GM23338 (cell line): ENCODE measurements around the gene SCGB3A2. TPM values are rescaled to one million over a fixed set of nuclear protein-coding genes. Genes with fewer than 3 reads are reported as not detected.
A peak's percentile ranks its signal among the peaks of the same experiment; 100 is the strongest.

Source experiments
- ATAC-seq: fragments of 200-7000 bp; cut with Tn5 transposase; 3 replicates; pipeline ENCODE4 v1.9.1; 2020
- DNase-seq: peaks from one replicate; pipeline ENCODE4 v3.0.0-alpha.2; 2015; ENCODE audit warnings: low spot score
- H2AFZ ChIP-seq: fragments of 200-600 bp; sonication (generic); 2 replicates; pipeline ENCODE4 v1.8.0; 2016; ENCODE audit warnings: antibody characterized with exemption, mild to moderate bottlenecking, moderate library complexity
- H3F3A ChIP-seq: fragments of 200-600 bp; sonication (generic); replicated peaks from 2 replicates; pipeline ENCODE4 v1.8.0; 2017; ENCODE audit warnings: antibody characterized with exemption, mixed run types, low read depth
- H3K27ac ChIP-seq: fragments of 200-600 bp; sonication (generic); 2 replicates; pipeline ENCODE4 v1.6.1; 2016; ENCODE audit warnings: low read depth
- H3K27me3 ChIP-seq: fragments of 200-600 bp; sonication (generic); 2 replicates; pipeline ENCODE4 v1.8.0; 2016; ENCODE audit warnings: mild to moderate bottlenecking, mixed run types, moderate library complexity; ENCODE audit not compliant: insufficient read depth
- H3K36me3 ChIP-seq: fragments of 200-600 bp; sonication (generic); 2 replicates; pipeline ENCODE4 v1.8.0; 2016; ENCODE audit warnings: mild to moderate bottlenecking; ENCODE audit not compliant: insufficient read depth
- H3K4me1 ChIP-seq: fragments of 200-600 bp; sonication (generic); 2 replicates; pipeline ENCODE4 v1.8.0; 2016; ENCODE audit warnings: mild to moderate bottlenecking, moderate library complexity; ENCODE audit not compliant: insufficient read depth
- H3K4me2 ChIP-seq: fragments of 200-600 bp; sonication (generic); 2 replicates; pipeline ENCODE4 v1.7.1; 2017; ENCODE audit warnings: mixed run types
- H3K4me3 ChIP-seq: fragments of 200-600 bp; sonication (generic); 2 replicates; pipeline ENCODE4 v1.6.1; 2016; ENCODE audit warnings: mixed run types
- H3K79me2 ChIP-seq: fragments of 200-600 bp; sonication (generic); replicated peaks from 2 replicates; pipeline ENCODE4 v1.8.0; 2017; ENCODE audit warnings: mild to moderate bottlenecking; ENCODE audit not compliant: insufficient read depth
- H3K9me2 ChIP-seq: fragments of 200-600 bp; sonication (generic); 2 replicates; pipeline ENCODE4 v1.8.0; 2017; ENCODE audit not compliant: insufficient read depth
- H4K20me1 ChIP-seq: fragments of 200-600 bp; sonication (generic); replicated peaks from 2 replicates; pipeline ENCODE4 v1.8.0; 2017; ENCODE audit warnings: mild to moderate bottlenecking; ENCODE audit not compliant: insufficient read depth
- H3K27ac Mint-ChIP-seq: 2 replicates; pipeline ENCODE4 v1.8.0; 2020; ENCODE audit warnings: inconsistent platforms, mild to moderate bottlenecking, moderate library complexity, mixed read lengths
- H3K27me3 Mint-ChIP-seq: 3 replicates; pipeline ENCODE4 v1.8.0; 2022; ENCODE audit warnings: low read depth, mild to moderate bottlenecking, moderate library complexity, mixed read lengths, inconsistent platforms; ENCODE audit not compliant: insufficient read depth, poor library complexity
- H3K36me3 Mint-ChIP-seq: 3 replicates; pipeline ENCODE4 v1.8.0; 2021; ENCODE audit warnings: low read depth, mild to moderate bottlenecking, inconsistent platforms, moderate library complexity, mixed read lengths
- H3K4me1 Mint-ChIP-seq: 3 replicates; pipeline ENCODE4 v1.8.0; 2020; ENCODE audit warnings: mild to moderate bottlenecking, inconsistent platforms, mixed read lengths
- H3K4me3 Mint-ChIP-seq: 3 replicates; pipeline ENCODE4 v1.8.0; 2021; ENCODE audit warnings: moderate library complexity, mild to moderate bottlenecking, inconsistent platforms, mixed read lengths
- H3K9me3 Mint-ChIP-seq: 3 replicates; pipeline ENCODE4 v1.8.0; 2020; ENCODE audit warnings: moderate library complexity, mild to moderate bottlenecking, inconsistent platforms, mixed read lengths
- CREB1 ChIP-seq: fragments of 250-450 bp; sonication (Bioruptor Pico); IDR thresholded peaks from 2 replicates; pipeline ENCODE4 v1.5.0; 2020; ENCODE audit warnings: low read depth, mild to moderate bottlenecking, moderate library complexity
- EZH2 ChIP-seq: fragments of 200-600 bp; sonication (generic); IDR thresholded peaks from one replicate; pipeline ENCODE4 v1.8.0; 2017; ENCODE audit warnings: antibody characterized with exemption, mild to moderate bottlenecking, low read depth; ENCODE audit not compliant: unreplicated experiment
- EZH2phosphoT487 ChIP-seq: fragments of 200-600 bp; sonication (generic); IDR thresholded peaks from one replicate; pipeline ENCODE4 v1.8.1; 2018; ENCODE audit warnings: antibody characterized with exemption; ENCODE audit not compliant: unreplicated experiment
- NANOG ChIP-seq: IDR thresholded peaks from 2 replicates; pipeline ENCODE4 v1.6.1; 2016; ENCODE audit warnings: antibody characterized with exemption, borderline replicate concordance
- POLR2AphosphoS5 ChIP-seq: IDR thresholded peaks from 2 replicates; pipeline ENCODE4 v1.6.1; 2016; ENCODE audit warnings: antibody characterized with exemption, low read depth
- STAT1 ChIP-seq: IDR thresholded peaks from one replicate; pipeline ENCODE4 v1.6.1; 2016; ENCODE audit warnings: antibody characterized with exemption; ENCODE audit not compliant: unreplicated experiment
- ZNF114 ChIP-seq: fragments of 250-450 bp; sonication (Bioruptor Pico); IDR thresholded peaks from 2 replicates; pipeline ENCODE4 v1.5.0; 2020; ENCODE audit warnings: mild to moderate bottlenecking, moderate library complexity
- ZNF331 ChIP-seq: fragments of 250-450 bp; sonication (Bioruptor Pico); IDR thresholded peaks from 2 replicates; pipeline ENCODE4 v1.5.0; 2020; ENCODE audit warnings: low read depth, mild to moderate bottlenecking, moderate library complexity
- polyA plus RNA-seq: library from polyadenylated mRNA; unstranded; fragments of >200 nt; fragmentation: Nextera tagmentation; extraction: Ambion mirVana; gene quantifications from 2 replicates; pipeline ENCODE4 v1.2.1, GENCODE V29; 2016
- total RNA-seq: library from RNA; depleted of rRNA; stranded (reverse); fragments of >200 nt; shearing (Covaris generic); gene quantifications from 2 replicates; pipeline ENCODE4 v1.2.3, GENCODE V29; 2014
- TF ChIP-seq, protein P1 (sequence below), 2 experiments: fragments of 200-600 bp in 1 of 2; sonication (generic) in 1 of 2; conservative IDR thresholded peaks; 2 replicates each; pipeline versions ENCODE4 v1.5.1 to v1.6.1; 2016 to 2017; ENCODE audit warnings: antibody characterized with exemption in 2 of 2, low read depth in 2 of 2, mild to moderate bottlenecking in 2 of 2, moderate library complexity in 1 of 2
- TF ChIP-seq, protein P2 (sequence below): IDR thresholded peaks from one replicate; pipeline ENCODE4 v1.6.1; 2018; ENCODE audit warnings: antibody characterized with exemption; ENCODE audit not compliant: unreplicated experiment
- TF ChIP-seq, protein P3 (sequence below): IDR thresholded peaks from 2 replicates; pipeline ENCODE4 v1.6.1; 2016; ENCODE audit warnings: antibody characterized with exemption

SCGB3A2 gene
- total and polyA plus RNA-seq, 2 experiments from 2014 or later, result 36.1 to 256 TPM

DNA sequence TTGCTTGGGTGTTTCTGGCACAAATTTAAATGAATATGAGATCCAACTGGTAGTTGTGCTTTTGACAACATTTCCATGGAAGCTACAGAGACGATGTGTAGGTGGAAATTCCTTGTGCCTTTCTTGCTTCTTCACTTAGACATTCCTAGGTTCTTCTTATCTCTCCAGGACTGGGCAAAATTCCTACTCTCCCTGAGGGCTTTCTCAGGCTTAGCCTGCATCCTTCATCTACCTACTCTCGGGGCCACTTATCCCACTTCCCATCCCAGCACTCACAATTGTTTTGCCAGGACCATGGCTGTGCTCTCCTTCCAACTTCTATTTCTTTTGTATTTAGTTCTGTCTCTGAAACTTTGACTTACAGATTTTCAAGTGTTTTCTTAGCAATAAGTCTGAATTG lies 29.3 kb upstream of the SCGB3A2 start:
- H3K4me2 ChIP-seq, result no peak overlapping the region
- Mint-ChIP-seq H3K9me3 (no peaks in the 10 kb centered on the region), H3K27me3 (peaks cover 2% of the 10 kb centered on the region), H3K4me3 (no peak overlapping the region), H3K27ac (no peak overlapping the region), H3K4me1 (peaks cover 4% of the 10 kb centered on the region; the same call in 2 of the 3 replicates), H3K36me3 (no peaks in the 10 kb centered on the region)
- no peak overlapping the region for H3K4me3 ChIP-seq
- no peak overlapping the region for H3K27ac ChIP-seq
- no peak overlapping the region for H2AFZ ChIP-seq
- H3K27me3 ChIP-seq, result no peaks in the 10 kb centered on the region
- no peaks in the 10 kb centered on the region for H4K20me1 ChIP-seq
- TF ChIP-seq, protein P1, sequence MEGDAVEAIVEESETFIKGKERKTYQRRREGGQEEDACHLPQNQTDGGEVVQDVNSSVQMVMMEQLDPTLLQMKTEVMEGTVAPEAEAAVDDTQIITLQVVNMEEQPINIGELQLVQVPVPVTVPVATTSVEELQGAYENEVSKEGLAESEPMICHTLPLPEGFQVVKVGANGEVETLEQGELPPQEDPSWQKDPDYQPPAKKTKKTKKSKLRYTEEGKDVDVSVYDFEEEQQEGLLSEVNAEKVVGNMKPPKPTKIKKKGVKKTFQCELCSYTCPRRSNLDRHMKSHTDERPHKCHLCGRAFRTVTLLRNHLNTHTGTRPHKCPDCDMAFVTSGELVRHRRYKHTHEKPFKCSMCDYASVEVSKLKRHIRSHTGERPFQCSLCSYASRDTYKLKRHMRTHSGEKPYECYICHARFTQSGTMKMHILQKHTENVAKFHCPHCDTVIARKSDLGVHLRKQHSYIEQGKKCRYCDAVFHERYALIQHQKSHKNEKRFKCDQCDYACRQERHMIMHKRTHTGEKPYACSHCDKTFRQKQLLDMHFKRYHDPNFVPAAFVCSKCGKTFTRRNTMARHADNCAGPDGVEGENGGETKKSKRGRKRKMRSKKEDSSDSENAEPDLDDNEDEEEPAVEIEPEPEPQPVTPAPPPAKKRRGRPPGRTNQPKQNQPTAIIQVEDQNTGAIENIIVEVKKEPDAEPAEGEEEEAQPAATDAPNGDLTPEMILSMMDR (conservative IDR thresholded peaks at IDR 0.05; ENCODE audit: low read depth in 2 of 2), result no peak
- TF ChIP-seq ZNF331 (CRISPR knock-in tag) (no peak), ZNF114 (CRISPR knock-in tag) (no peak), NANOG (no peak)
- TF ChIP-seq, protein P2, sequence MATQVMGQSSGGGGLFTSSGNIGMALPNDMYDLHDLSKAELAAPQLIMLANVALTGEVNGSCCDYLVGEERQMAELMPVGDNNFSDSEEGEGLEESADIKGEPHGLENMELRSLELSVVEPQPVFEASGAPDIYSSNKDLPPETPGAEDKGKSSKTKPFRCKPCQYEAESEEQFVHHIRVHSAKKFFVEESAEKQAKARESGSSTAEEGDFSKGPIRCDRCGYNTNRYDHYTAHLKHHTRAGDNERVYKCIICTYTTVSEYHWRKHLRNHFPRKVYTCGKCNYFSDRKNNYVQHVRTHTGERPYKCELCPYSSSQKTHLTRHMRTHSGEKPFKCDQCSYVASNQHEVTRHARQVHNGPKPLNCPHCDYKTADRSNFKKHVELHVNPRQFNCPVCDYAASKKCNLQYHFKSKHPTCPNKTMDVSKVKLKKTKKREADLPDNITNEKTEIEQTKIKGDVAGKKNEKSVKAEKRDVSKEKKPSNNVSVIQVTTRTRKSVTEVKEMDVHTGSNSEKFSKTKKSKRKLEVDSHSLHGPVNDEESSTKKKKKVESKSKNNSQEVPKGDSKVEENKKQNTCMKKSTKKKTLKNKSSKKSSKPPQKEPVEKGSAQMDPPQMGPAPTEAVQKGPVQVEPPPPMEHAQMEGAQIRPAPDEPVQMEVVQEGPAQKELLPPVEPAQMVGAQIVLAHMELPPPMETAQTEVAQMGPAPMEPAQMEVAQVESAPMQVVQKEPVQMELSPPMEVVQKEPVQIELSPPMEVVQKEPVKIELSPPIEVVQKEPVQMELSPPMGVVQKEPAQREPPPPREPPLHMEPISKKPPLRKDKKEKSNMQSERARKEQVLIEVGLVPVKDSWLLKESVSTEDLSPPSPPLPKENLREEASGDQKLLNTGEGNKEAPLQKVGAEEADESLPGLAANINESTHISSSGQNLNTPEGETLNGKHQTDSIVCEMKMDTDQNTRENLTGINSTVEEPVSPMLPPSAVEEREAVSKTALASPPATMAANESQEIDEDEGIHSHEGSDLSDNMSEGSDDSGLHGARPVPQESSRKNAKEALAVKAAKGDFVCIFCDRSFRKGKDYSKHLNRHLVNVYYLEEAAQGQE, result no peak
- ATAC-seq, result peak; percentile 29
- H3K9me2 ChIP-seq, result peaks cover 5% of the 10 kb centered on the region; the same call in 1 of the 2 replicates
- no peaks in the 10 kb centered on the region for H3F3A ChIP-seq
- no peaks in the 10 kb centered on the region; the same call in 1 of the 2 replicates for H3K4me1 ChIP-seq
- no peaks in the 10 kb centered on the region for H3K79me2 ChIP-seq
- no peak for DNase-seq
- no peaks in the 10 kb centered on the region for H3K36me3 ChIP-seq

GRCh38 chr5:147851578-147851977 lies 26.9 kb upstream of the SCGB3A2 start:
- peaks cover 2% of the 10 kb centered on the region for H3K27me3 Mint-ChIP-seq
- no peaks in the 10 kb centered on the region for H3K36me3 Mint-ChIP-seq
- no peak overlapping the region for H3K27ac Mint-ChIP-seq
- Histone ChIP-seq H3K9me2 (peaks cover 5% of the 10 kb centered on the region; the same call in 1 of the 2 replicates), H3K36me3 (no peaks in the 10 kb centered on the region), H3K27me3 (no peaks in the 10 kb centered on the region), H3K79me2 (no peaks in the 10 kb centered on the region), H2AFZ (no peak overlapping the region), H3K4me3 (no peak overlapping the region), H3F3A (no peaks in the 10 kb centered on the region), H3K4me2 (no peak overlapping the region), H3K4me1 (peaks cover under 1% of the 10 kb centered on the region), H4K20me1 (no peaks in the 10 kb centered on the region), H3K27ac (no peak overlapping the region)
- H3K4me3 Mint-ChIP-seq, result no peak overlapping the region
- DNase-seq (no peak), ATAC-seq (peak; percentile 7; the same call in 1 of the 3 replicates)
- peaks cover 13% of the 10 kb centered on the region; the same call in 2 of the 3 replicates for H3K4me1 Mint-ChIP-seq
- H3K9me3 Mint-ChIP-seq, result no peaks in the 10 kb centered on the region
- TF ChIP-seq, protein P1 (conservative IDR thresholded peaks at IDR 0.05; ENCODE audit: low read depth in 2 of 2), result no peak; a peak in 1 of 4 replicates
- no peak for TF ChIP-seq EZH2phosphoT487
- no peak for TF ChIP-seq POLR2AphosphoS5
- TF ChIP-seq, protein P2, result no peak
- TF ChIP-seq CREB1 (CRISPR knock-in tag), result no peak
- TF ChIP-seq NANOG, result no peak
- no peak for TF ChIP-seq EZH2
- no peak for TF ChIP-seq ZNF114 (CRISPR knock-in tag)
- TF ChIP-seq ZNF331 (CRISPR knock-in tag), result no peak
- TF ChIP-seq STAT1, result no peak
- TF ChIP-seq, protein P3, sequence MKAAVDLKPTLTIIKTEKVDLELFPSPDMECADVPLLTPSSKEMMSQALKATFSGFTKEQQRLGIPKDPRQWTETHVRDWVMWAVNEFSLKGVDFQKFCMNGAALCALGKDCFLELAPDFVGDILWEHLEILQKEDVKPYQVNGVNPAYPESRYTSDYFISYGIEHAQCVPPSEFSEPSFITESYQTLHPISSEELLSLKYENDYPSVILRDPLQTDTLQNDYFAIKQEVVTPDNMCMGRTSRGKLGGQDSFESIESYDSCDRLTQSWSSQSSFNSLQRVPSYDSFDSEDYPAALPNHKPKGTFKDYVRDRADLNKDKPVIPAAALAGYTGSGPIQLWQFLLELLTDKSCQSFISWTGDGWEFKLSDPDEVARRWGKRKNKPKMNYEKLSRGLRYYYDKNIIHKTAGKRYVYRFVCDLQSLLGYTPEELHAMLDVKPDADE, result no peak
